ENCODE results near the gene CALML3. TPM values are rescaled to one million over a fixed set of nuclear protein-coding genes. Genes with fewer than 3 reads are reported as not detected.

The CALML3 gene
- total RNA-seq, 1 donor from 2014 or later = not detected

GRCh38 chr10:5514226-5514850 lies 10.4 kb upstream of the CALML3 start:
- H3K9me3 Mint-ChIP-seq = peaks cover 4% of the 10 kb centered on the region
- TF ChIP-seq CTCF (conservative IDR thresholded peaks at IDR 0.05) = no peak
- H3K27ac Mint-ChIP-seq = no peak overlapping the region
- no peaks in the 10 kb centered on the region for H3K27me3 Mint-ChIP-seq
- peaks cover 44% of the 10 kb centered on the region for H3K4me1 Mint-ChIP-seq (ENCODE audit: unreplicated experiment)
- no peak overlapping the region for H3K4me3 Mint-ChIP-seq
- H3K36me3 Mint-ChIP-seq = no peaks in the 10 kb centered on the region
- DNase-seq (ENCODE audit: extremely low spot score, unreplicated experiment) = no peak

DNA sequence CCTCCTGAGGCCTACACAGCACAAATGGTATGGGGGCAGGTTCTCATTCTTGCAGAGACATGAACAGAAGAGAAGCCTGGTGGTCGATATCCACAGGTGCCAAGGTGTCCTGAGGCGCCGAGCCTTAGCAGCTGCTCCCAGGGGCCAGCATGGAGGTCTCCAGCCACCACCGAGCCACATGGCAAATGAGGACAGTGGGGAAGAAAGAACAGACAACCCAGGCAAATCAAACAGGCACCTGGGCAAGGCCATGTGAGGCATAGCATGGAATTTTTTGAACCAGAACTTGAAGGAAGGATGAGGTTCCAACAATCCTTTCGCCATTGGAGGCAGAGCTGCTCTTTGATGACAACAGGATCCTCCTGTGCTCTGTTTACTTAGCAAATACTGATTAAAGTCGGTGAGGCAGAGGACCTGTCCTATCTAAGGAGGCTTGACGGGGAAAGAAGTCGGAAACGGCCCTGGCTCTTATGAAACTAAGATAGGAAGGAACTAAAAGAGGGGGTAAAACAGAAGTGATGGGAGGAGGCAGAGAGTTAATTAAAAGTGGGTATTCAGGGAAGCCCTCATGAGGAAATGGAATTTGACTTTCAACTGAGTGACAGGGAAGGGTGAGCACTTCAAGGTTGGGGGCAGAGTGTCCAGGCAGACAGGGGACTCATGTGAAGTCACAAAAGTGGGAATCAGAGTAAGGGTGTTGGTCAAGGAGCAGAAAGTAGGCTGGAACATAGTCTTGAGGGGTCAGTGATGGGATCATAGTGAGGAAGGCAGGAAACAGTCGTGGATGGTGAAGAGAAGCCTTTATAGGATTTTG lies 8.6 kb upstream of the CALML3 start:
- DNase-seq (ENCODE audit: extremely low spot score, unreplicated experiment) = no peak
- peaks cover 36% of the 10 kb centered on the region for H3K4me1 Mint-ChIP-seq (ENCODE audit: unreplicated experiment)
- H3K27me3 Mint-ChIP-seq = no peaks in the 10 kb centered on the region
- no peak overlapping the region for H3K27ac Mint-ChIP-seq
- no peaks in the 10 kb centered on the region for H3K36me3 Mint-ChIP-seq
- H3K4me3 Mint-ChIP-seq = no peak overlapping the region
- H3K9me3 Mint-ChIP-seq = peaks cover 4% of the 10 kb centered on the region
- TF ChIP-seq CTCF (conservative IDR thresholded peaks at IDR 0.05) = no peak

DNA sequence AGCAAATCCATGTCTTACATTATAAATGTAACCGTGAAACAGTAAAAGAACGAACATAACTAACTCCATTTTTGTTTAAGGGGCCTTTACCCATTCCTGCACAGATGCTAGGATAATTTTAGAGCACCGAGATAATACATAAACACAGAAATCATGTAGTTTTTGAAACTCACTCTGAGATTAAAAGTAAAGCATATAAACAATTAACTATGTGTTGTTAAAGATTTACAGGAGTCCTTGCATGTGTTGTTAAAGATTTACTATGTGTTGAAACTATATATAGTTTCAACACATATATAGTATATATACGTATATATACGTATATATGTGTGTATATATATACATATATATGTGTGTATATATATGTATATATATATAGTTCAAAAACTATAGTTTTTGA lies 7.2 kb upstream of the CALML3 start:
- Mint-ChIP-seq H3K4me1 (ENCODE audit: unreplicated experiment) (peaks cover 29% of the 10 kb centered on the region), H3K27ac (no peak overlapping the region), H3K9me3 (peaks cover 4% of the 10 kb centered on the region), H3K27me3 (no peaks in the 10 kb centered on the region), H3K4me3 (no peak overlapping the region), H3K36me3 (no peaks in the 10 kb centered on the region)
- no peak for DNase-seq (ENCODE audit: extremely low spot score, unreplicated experiment)
- no peak for TF ChIP-seq CTCF (conservative IDR thresholded peaks at IDR 0.05)

GRCh38 chr10:5518143-5518542 lies 6.6 kb upstream of the CALML3 start:
- Mint-ChIP-seq H3K4me3 (no peak overlapping the region), H3K36me3 (no peaks in the 10 kb centered on the region), H3K27ac (peak overlapping the region; percentile 7), H3K27me3 (no peaks in the 10 kb centered on the region), H3K9me3 (peaks cover 4% of the 10 kb centered on the region), H3K4me1 (ENCODE audit: unreplicated experiment) (peaks cover 23% of the 10 kb centered on the region)
- no peak for TF ChIP-seq CTCF (conservative IDR thresholded peaks at IDR 0.05)
- DNase-seq (ENCODE audit: extremely low spot score, unreplicated experiment) = no peak

DNA sequence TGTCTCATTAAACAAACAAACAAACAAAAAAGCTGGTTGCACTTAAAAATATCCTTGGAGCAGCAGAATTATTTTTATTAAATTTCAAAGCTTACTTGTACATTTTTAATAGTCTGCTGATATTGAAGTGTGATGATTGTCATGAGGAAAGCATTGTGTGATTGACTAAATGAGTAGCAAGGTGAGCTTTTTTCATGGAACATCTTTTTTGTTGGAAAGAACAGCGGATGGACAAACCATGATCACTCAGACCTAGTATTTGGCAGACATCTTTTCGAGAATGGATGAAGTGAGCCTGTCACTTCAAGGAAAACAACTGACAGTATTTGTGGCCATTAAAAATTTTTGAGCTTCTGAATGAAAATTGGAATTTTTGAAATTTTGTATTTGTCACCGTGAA lies 5.7 kb upstream of the CALML3 start:
- peaks cover 18% of the 10 kb centered on the region for H3K4me1 Mint-ChIP-seq (ENCODE audit: unreplicated experiment)
- no peaks in the 10 kb centered on the region for H3K27me3 Mint-ChIP-seq
- no peak for DNase-seq (ENCODE audit: extremely low spot score, unreplicated experiment)
- H3K27ac Mint-ChIP-seq = no peak overlapping the region
- H3K9me3 Mint-ChIP-seq = peaks cover 4% of the 10 kb centered on the region
- no peaks in the 10 kb centered on the region for H3K36me3 Mint-ChIP-seq
- no peak overlapping the region for H3K4me3 Mint-ChIP-seq
- no peak for TF ChIP-seq CTCF (conservative IDR thresholded peaks at IDR 0.05)
